Hepatocyte (in vitro differentiated cells): Measurements from ENCODE around the gene MRGPRE.

Experiments
- EZH2phosphoT487 ChIP-seq: fragments of 200-600 bp; sonication (generic); IDR thresholded peaks from one replicate; pipeline ENCODE4 v1.6.1; 2018; ENCODE audit warnings: antibody characterized with exemption, mild to moderate bottlenecking, low read depth, moderate library complexity; ENCODE audit not compliant: unreplicated experiment, severe bottlenecking
- TF ChIP-seq, protein P1 (sequence below): fragments of 200-600 bp; sonication (generic); IDR thresholded peaks from 2 replicates; pipeline ENCODE4 v1.5.1; 2016; ENCODE audit warnings: antibody characterized with exemption, mild to moderate bottlenecking; ENCODE audit not compliant: poor library complexity

DNA sequence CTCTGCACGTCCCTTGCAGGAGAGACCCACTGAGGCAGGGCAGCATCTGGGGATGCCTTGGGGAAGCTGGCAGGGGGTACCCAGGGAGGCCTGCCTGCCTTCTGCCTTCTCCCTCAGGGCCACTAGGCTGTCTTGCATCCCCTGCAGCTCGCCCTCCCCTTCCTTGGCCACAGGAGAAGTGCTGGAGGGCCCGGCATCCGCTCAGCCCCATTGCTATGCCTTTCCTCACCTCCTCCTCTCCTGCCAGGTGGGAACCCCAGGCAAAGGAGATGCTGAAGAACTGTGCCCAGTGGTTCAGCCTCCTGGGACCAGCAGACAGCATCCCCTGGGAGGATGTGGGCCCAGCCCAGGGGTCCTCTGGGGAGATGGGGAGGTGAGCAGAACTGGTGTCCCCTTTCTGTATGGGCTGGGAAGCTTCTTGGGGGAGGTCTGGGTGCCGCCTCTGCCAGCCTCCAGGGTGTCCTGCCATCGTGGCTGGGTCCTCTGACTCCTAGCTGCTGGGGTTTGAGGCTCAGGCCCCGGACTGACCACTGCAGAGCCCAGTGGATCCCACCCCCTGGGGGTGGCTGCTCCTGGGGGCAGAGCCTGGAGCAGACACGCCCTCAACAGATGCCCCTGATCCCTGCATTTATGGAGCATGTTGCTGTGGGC lies 34.2 kb downstream of the MRGPRE start:
- no peak for TF ChIP-seq EZH2phosphoT487
- TF ChIP-seq, protein P1, sequence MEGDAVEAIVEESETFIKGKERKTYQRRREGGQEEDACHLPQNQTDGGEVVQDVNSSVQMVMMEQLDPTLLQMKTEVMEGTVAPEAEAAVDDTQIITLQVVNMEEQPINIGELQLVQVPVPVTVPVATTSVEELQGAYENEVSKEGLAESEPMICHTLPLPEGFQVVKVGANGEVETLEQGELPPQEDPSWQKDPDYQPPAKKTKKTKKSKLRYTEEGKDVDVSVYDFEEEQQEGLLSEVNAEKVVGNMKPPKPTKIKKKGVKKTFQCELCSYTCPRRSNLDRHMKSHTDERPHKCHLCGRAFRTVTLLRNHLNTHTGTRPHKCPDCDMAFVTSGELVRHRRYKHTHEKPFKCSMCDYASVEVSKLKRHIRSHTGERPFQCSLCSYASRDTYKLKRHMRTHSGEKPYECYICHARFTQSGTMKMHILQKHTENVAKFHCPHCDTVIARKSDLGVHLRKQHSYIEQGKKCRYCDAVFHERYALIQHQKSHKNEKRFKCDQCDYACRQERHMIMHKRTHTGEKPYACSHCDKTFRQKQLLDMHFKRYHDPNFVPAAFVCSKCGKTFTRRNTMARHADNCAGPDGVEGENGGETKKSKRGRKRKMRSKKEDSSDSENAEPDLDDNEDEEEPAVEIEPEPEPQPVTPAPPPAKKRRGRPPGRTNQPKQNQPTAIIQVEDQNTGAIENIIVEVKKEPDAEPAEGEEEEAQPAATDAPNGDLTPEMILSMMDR = no peak
